ACC112 (cell line): ENCODE data around the gene PRSS56.

Source experiments
- H2AFZ ChIP-seq: fragments of 200-600 bp; sonication (generic); one replicate; pipeline ENCODE4 v1.6.0; 2017; ENCODE audit warnings: antibody characterized with exemption, low read length; ENCODE audit not compliant: unreplicated experiment
- H3K27ac ChIP-seq: fragments of 200-600 bp; sonication (generic); 2 replicates; pipeline ENCODE4 v1.5.1; 2014; ENCODE audit warnings: low read depth, mild to moderate bottlenecking, antibody characterized with exemption, low read length, moderate library complexity
- H3K27me3 ChIP-seq: fragments of 200-600 bp; sonication (generic); 2 replicates; pipeline ENCODE4 v1.6.1; 2014; ENCODE audit warnings: mild to moderate bottlenecking, antibody characterized with exemption, low read length, moderate library complexity, mixed read lengths; ENCODE audit not compliant: insufficient read depth
- H3K36me3 ChIP-seq: fragments of 200-600 bp; sonication (generic); 2 replicates; pipeline ENCODE4 v1.6.1; 2016; ENCODE audit warnings: mild to moderate bottlenecking, antibody characterized with exemption, low read length, moderate library complexity, mixed read lengths; ENCODE audit not compliant: insufficient read depth
- H3K4me1 ChIP-seq: fragments of 200-600 bp; sonication (generic); one replicate; pipeline ENCODE4 v1.6.1; 2016; ENCODE audit warnings: low read length, mixed read lengths; ENCODE audit not compliant: insufficient read depth, unreplicated experiment, control insufficient read depth
- H3K4me3 ChIP-seq: fragments of 200-600 bp; sonication (generic); 2 replicates; pipeline ENCODE4 v1.5.1; 2014; ENCODE audit warnings: mild to moderate bottlenecking, low read depth, low read length
- H3K79me2 ChIP-seq: fragments of 200-600 bp; sonication (generic); one replicate; pipeline ENCODE4 v1.6.0; 2016; ENCODE audit warnings: low read length; ENCODE audit not compliant: control insufficient read depth, unreplicated experiment, insufficient read depth

PRSS56 gene

DNA sequence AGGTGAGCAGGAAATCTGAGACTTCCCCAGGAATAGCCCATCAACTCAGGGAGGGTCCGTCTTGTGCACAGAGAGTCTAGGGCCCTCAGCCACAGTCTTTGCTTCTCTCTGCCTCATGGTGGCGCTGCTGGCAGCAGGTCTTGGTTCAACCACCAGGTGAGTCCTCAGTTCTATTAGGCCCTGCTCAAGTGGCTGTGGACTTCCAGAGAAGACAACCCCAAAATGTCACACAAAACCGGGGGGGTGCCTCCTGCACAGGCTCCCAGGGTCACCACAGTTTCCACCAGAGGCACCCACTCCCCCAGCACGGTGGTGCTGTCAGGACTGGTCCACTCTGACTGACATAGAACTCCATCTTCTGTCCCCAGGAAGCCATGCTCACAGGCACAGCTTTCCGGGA lies 16.9 kb downstream of the PRSS56 start:
- H3K36me3 ChIP-seq = no peaks in the 10 kb centered on the region
- peaks cover 7% of the 10 kb centered on the region for H3K27me3 ChIP-seq
- H3K27ac ChIP-seq = no peak overlapping the region
- H3K4me1 ChIP-seq = no peaks in the 10 kb centered on the region
- no peak overlapping the region for H2AFZ ChIP-seq
- H3K4me3 ChIP-seq = no peak overlapping the region
- no peaks in the 10 kb centered on the region for H3K79me2 ChIP-seq

DNA sequence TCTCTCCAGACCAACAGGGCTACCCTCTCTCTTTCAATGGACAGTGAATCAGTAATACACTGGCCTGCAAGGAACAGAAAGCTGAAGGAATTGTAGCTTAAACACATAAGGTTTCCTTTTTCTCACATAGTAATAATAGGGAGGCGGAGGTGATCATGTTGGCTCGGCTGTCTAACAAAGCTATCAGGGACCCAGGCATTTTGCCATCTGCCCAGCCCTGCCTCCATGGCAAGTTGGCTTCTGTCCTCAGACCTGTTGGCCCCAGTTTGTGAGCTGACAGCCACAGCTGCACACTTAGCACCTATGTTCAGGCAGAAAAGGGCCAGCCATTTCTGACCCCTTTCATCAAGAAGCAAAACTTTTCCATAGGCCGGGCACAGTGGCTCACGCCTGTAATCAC lies 17.3 kb downstream of the PRSS56 start:
- H3K79me2 ChIP-seq = no peaks in the 10 kb centered on the region
- no peaks in the 10 kb centered on the region for H3K36me3 ChIP-seq
- no peak overlapping the region for H3K4me3 ChIP-seq
- H3K27me3 ChIP-seq = peaks cover 7% of the 10 kb centered on the region
- H3K27ac ChIP-seq = no peak overlapping the region
- no peaks in the 10 kb centered on the region for H3K4me1 ChIP-seq
- H2AFZ ChIP-seq = no peak overlapping the region

- Histone ChIP-seq H3K27me3 (peaks cover 7% of the 10 kb centered on the region), H3K79me2 (no peaks in the 10 kb centered on the region), H3K36me3 (no peaks in the 10 kb centered on the region), H2AFZ (no peak overlapping the region), H3K4me3 (no peak overlapping the region), H3K4me1 (no peaks in the 10 kb centered on the region), H3K27ac (no peak overlapping the region)
Observed at GRCh38 chr2:232538671-232539070, 18.5 kb downstream of the PRSS56 start.

GRCh38 chr2:232539298-232540231 lies 19.4 kb downstream of the PRSS56 start, which contains the start of gene CHRNG:
TSS of gene CHRNG (plus strand) at chr2:232539692. CDS start at chr2:232539748, 56 bp downstream.
- no peaks in the 10 kb centered on the region for H3K36me3 ChIP-seq
- H3K27me3 ChIP-seq = peaks cover 7% of the 10 kb centered on the region
- no peak within 1 kb of the TSS for H3K27ac ChIP-seq
- no peak within 1 kb of the TSS for H2AFZ ChIP-seq
- no peak within 1 kb of the TSS for H3K4me3 ChIP-seq
- H3K79me2 ChIP-seq = no peaks in the 10 kb centered on the region
- no peaks in the 10 kb centered on the region for H3K4me1 ChIP-seq

DNA sequence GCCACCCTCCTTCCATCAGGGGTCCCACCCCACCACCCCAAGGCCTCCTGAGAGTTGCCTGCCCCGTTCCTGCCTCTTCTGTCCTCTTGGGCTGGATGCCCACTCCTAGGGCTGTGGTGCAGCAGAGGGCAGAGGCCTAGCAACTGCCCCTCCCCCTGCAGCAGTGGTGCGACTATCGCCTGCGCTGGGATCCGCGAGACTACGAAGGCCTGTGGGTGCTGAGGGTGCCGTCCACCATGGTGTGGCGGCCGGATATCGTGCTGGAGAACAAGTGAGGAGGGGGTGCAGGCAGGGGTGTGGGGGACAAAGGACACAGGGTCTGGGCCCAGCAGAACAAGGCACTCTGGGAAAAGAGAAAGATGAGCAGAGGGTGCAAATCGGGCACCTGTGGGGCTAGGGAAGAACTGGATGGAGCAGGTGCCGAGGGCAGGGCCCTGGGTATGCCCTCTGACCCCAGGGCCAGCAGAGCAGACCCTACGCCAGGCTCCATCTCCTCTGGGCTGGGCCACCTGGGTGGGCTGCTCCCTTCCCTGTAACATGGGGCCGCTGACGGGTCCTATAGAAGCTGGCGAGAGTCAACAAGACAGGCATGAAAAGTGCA lies 20.4 kb downstream of the PRSS56 start:
- no peak overlapping the region for H3K4me3 ChIP-seq
- no peaks in the 10 kb centered on the region for H3K79me2 ChIP-seq
- H3K27me3 ChIP-seq = peaks cover 7% of the 10 kb centered on the region
- H3K27ac ChIP-seq = no peak overlapping the region
- no peak overlapping the region for H2AFZ ChIP-seq
- no peaks in the 10 kb centered on the region for H3K36me3 ChIP-seq
- H3K4me1 ChIP-seq = no peaks in the 10 kb centered on the region

DNA sequence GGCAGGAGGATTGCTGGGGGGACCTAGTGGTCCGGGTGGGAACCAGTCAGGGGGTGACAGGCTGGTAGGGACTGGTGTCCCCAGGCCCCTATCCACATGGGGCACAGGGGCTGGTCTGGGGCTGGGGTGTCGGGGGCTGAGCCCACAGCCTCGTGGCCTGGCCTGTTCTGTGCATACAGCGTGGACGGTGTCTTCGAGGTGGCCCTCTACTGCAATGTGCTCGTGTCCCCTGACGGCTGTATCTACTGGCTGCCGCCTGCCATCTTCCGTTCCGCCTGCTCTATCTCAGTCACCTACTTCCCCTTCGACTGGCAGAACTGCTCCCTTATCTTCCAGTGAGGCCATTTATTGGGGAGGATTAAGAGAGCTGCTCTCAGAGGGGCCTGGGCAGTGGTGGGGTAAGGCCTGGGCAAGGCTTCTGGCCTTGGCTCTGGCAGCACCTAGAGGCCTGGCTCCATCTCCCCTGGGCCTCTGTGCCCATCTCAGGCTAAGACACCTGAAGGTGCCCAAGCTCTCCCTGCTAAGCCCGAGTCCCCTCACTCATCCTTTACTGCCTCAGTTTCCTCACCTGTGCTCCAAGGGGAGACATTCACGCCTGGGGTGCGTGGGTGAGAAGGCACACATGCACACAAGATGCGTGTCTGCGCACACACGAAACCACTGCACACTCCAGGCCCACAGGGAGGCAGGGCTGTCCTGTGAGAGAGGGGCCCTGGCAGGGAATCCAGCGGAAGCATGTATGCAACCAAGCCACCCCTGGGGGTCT lies 21.2 kb downstream of the PRSS56 start:
- no peak overlapping the region for H2AFZ ChIP-seq
- no peaks in the 10 kb centered on the region for H3K4me1 ChIP-seq
- H3K27me3 ChIP-seq = peaks cover 7% of the 10 kb centered on the region
- no peak overlapping the region for H3K4me3 ChIP-seq
- 0 out of 2 replicates have a peak, but pooled peaks cover under 1% of the 10 kb centered on the region for H3K36me3 ChIP-seq
- no peaks in the 10 kb centered on the region for H3K79me2 ChIP-seq
- no peak overlapping the region for H3K27ac ChIP-seq

GRCh38 chr2:232541961-232542714 lies 21.9 kb downstream of the PRSS56 start:
- Histone ChIP-seq H3K4me3 (no peak overlapping the region), H3K27me3 (peaks cover 7% of the 10 kb centered on the region), H3K4me1 (no peaks in the 10 kb centered on the region), H3K79me2 (no peaks in the 10 kb centered on the region), H3K36me3 (peaks cover 8% of the 10 kb centered on the region; the same call in 1 of the 2 replicates), H3K27ac (no peak overlapping the region), H2AFZ (no peak overlapping the region)

GRCh38 chr2:232542715-232543467 lies 22.7 kb downstream of the PRSS56 start:
- Histone ChIP-seq H3K4me3 (no peak overlapping the region), H3K4me1 (no peaks in the 10 kb centered on the region), H3K27ac (no peak overlapping the region), H2AFZ (no peak overlapping the region), H3K79me2 (peaks cover 5% of the 10 kb centered on the region), H3K27me3 (peaks cover 7% of the 10 kb centered on the region), H3K36me3 (peaks cover 13% of the 10 kb centered on the region; the same call in 1 of the 2 replicates)

DNA sequence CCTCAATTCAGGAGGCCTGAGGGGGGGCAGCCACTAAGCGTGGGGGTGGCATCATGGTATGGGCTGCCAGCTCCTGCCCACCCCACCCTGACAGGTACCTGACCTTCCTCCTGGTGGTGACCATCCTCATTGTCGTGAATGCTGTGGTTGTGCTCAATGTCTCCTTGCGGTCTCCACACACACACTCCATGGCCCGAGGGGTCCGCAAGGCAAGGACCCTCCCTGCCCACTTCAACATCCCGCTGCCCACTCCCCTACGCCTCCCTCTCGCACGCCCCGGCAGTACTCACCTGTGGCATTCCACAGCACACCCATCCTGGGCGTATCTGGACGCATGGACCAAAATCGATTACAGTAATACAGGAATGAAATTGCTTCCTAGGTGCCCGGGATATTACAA lies 23.3 kb downstream of the PRSS56 start:
- Histone ChIP-seq H3K4me1 (no peaks in the 10 kb centered on the region), H3K36me3 (peaks cover 16% of the 10 kb centered on the region; the same call in 1 of the 2 replicates), H3K79me2 (peaks cover 8% of the 10 kb centered on the region), H3K27ac (no peak overlapping the region), H3K4me3 (no peak overlapping the region), H2AFZ (no peak overlapping the region), H3K27me3 (peaks cover 7% of the 10 kb centered on the region)
